WTC11 (cell line): ENCODE data around the gene POU2F1.
"Not testable (repeated sequence)": the region's sequence is repeated elsewhere in the genome, so short reads cannot be mapped to it uniquely, and the experiment has no call there.

Experiments
- ETV6 ChIP-seq: sonication (generic); formaldehyde crosslinking; IDR thresholded peaks from 2 replicates; pipeline ENCODE4 v1.8.1; 2022; ENCODE audit warnings: mild to moderate bottlenecking, missing genetic modification reagents
- TEAD4 ChIP-seq: sonication (generic); formaldehyde crosslinking; IDR thresholded peaks from 2 replicates; pipeline ENCODE4 v1.8.0; 2022; ENCODE audit warnings: mild to moderate bottlenecking, missing genetic modification reagents
- TF ChIP-seq, protein P1 (sequence below): fragments of 200-600 bp; IDR thresholded peaks from 2 replicates; pipeline ENCODE4 v1.8.0; 2022; ENCODE audit warnings: antibody characterized with exemption
- TF ChIP-seq, protein P2 (sequence below): fragments of 250-450 bp; sonication (Bioruptor Pico); IDR thresholded peaks from 2 replicates; pipeline ENCODE4 v1.9.0; 2021; ENCODE audit warnings: mild to moderate bottlenecking, borderline replicate concordance

DNA sequence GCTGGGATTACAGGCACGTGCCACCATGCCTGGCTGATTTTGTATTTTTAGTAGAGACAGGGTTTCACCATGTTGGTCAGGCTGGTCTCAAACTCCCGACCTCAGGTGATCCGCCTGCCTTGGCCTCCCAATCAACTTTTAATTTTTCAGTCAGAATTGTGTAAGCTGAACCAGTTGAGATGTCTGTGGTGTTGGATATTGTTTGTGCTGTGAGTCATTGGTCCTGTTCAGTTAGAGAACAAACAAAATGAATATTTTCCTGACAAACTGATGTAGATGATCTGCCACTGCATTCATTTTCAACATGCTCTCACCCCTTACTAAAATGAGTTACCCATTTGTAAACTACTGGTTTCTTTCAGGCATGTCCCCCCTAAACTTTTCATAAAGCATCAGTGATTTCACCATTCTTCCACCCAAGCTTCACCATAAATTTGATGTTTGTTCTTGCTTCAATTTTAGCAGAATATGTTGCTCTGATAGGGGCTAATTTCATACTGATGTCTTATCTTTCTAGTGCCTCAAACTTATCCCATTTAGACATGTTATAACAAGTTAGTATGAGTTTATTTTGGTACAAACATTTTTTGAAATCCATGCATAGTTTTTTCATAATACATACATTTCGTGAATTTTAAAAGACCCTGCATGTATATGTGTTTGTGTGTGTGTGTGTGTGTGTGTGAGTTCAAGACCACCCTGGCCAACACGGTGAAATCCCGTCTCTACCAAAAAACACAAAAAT lies 15.2 kb upstream of the POU2F1 start:
- TF ChIP-seq TEAD4, ETV6 (CRISPR knock-in tag): not testable (repeated sequence)
- TF ChIP-seq, protein P1, sequence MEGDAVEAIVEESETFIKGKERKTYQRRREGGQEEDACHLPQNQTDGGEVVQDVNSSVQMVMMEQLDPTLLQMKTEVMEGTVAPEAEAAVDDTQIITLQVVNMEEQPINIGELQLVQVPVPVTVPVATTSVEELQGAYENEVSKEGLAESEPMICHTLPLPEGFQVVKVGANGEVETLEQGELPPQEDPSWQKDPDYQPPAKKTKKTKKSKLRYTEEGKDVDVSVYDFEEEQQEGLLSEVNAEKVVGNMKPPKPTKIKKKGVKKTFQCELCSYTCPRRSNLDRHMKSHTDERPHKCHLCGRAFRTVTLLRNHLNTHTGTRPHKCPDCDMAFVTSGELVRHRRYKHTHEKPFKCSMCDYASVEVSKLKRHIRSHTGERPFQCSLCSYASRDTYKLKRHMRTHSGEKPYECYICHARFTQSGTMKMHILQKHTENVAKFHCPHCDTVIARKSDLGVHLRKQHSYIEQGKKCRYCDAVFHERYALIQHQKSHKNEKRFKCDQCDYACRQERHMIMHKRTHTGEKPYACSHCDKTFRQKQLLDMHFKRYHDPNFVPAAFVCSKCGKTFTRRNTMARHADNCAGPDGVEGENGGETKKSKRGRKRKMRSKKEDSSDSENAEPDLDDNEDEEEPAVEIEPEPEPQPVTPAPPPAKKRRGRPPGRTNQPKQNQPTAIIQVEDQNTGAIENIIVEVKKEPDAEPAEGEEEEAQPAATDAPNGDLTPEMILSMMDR, result not testable (repeated sequence)
- TF ChIP-seq, protein P2, sequence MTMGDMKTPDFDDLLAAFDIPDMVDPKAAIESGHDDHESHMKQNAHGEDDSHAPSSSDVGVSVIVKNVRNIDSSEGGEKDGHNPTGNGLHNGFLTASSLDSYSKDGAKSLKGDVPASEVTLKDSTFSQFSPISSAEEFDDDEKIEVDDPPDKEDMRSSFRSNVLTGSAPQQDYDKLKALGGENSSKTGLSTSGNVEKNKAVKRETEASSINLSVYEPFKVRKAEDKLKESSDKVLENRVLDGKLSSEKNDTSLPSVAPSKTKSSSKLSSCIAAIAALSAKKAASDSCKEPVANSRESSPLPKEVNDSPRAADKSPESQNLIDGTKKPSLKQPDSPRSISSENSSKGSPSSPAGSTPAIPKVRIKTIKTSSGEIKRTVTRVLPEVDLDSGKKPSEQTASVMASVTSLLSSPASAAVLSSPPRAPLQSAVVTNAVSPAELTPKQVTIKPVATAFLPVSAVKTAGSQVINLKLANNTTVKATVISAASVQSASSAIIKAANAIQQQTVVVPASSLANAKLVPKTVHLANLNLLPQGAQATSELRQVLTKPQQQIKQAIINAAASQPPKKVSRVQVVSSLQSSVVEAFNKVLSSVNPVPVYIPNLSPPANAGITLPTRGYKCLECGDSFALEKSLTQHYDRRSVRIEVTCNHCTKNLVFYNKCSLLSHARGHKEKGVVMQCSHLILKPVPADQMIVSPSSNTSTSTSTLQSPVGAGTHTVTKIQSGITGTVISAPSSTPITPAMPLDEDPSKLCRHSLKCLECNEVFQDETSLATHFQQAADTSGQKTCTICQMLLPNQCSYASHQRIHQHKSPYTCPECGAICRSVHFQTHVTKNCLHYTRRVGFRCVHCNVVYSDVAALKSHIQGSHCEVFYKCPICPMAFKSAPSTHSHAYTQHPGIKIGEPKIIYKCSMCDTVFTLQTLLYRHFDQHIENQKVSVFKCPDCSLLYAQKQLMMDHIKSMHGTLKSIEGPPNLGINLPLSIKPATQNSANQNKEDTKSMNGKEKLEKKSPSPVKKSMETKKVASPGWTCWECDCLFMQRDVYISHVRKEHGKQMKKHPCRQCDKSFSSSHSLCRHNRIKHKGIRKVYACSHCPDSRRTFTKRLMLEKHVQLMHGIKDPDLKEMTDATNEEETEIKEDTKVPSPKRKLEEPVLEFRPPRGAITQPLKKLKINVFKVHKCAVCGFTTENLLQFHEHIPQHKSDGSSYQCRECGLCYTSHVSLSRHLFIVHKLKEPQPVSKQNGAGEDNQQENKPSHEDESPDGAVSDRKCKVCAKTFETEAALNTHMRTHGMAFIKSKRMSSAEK, result not testable (repeated sequence)
